GM12878 (cell line): ENCODE data around the gene ZFPM1. TPM values are rescaled to one million over a fixed set of nuclear protein-coding genes. Genes with fewer than 3 reads are reported as not detected.

ENCODE experiments used
- ATAC-seq: fragments of 200-7000 bp; cut with Tn5 transposase; 3 replicates; pipeline ENCODE4 v1.9.1; 2020; ENCODE audit warnings: mild to moderate bottlenecking, moderate library complexity
- BruUV-seq: library from RNA; stranded (reverse); fragments of 400-500 nt; replicated peaks from 2 replicates; lab custom pipeline; 2021; lab: Mats Ljungman, UMichigan
- CTCF ChIA-PET: fragments of 300-600 bp; sonication (Branson Sonifier 250); formaldehyde crosslinking; extraction: SDS; loops from one replicate; lab custom pipeline; 2021; ENCODE audit warnings: inconsistent platforms; lab: Yijun Ruan, JAX
- POLR2A ChIA-PET: fragments of 350-600 bp; formaldehyde crosslinking; extraction: SDS; loops from one replicate; lab custom pipeline; 2021; ENCODE audit warnings: inconsistent platforms; lab: Charles Lee
- RAD21 ChIA-PET: fragments of 300-600 bp; sonication (Branson Sonifier 250); formaldehyde crosslinking; loops from one replicate; lab custom pipeline; 2023; ENCODE audit warnings: antibody characterized with exemption; ENCODE audit not compliant: unreplicated experiment; lab: Charles Lee
- SMC1A ChIA-PET: fragments of 300-600 bp; sonication (Branson Sonifier 250); formaldehyde crosslinking; loops from one replicate; lab custom pipeline; 2023; ENCODE audit not compliant: unreplicated experiment, uncharacterized antibody; lab: Charles Lee
- DNase-seq: peaks from one replicate; pipeline ENCODE4 v3.0.0-alpha.2; 2011; ENCODE audit warnings: low read depth, low spot score
- FAIRE-seq: peaks from 3 replicates; lab custom pipeline; 2011; peaks lifted over from hg19 to GRCh38; lab: Jason Lieb, UNC
- H2AFZ ChIP-seq: 2 replicates; pipeline ENCODE4 v1.6.0; 2011; ENCODE audit warnings: low read depth, low read length, control low read depth; ENCODE audit not compliant: control insufficient read depth
- H3K27ac ChIP-seq: 2 replicates; pipeline ENCODE4 v1.5.1; 2011; ENCODE audit warnings: control low read depth; ENCODE audit not compliant: control insufficient read depth, insufficient read depth
- H3K27me3 ChIP-seq, 2 experiments: replicated peaks in 1 of 2; 2 replicates each; pipeline versions ENCODE4 v1.6.0 to v1.6.1; 2011; ENCODE audit warnings: low read length in 1 of 2; ENCODE audit not compliant: control insufficient read depth in 2 of 2, insufficient read depth in 2 of 2
- H3K36me3 ChIP-seq, 2 experiments: 2 replicates each; pipeline ENCODE4 v1.5.1; 2011; ENCODE audit warnings: low read length in 1 of 2; ENCODE audit not compliant: control insufficient read depth in 2 of 2, insufficient read depth in 2 of 2
- H3K4me1 ChIP-seq: 2 replicates; pipeline ENCODE4 v1.6.1; 2011; ENCODE audit warnings: mild to moderate bottlenecking, low read length, moderate library complexity, mixed read lengths; ENCODE audit not compliant: control insufficient read depth, insufficient read depth
- H3K4me2 ChIP-seq: 2 replicates; pipeline ENCODE4 v1.6.0; 2011; ENCODE audit warnings: control low read depth; ENCODE audit not compliant: control insufficient read depth, insufficient read depth
- H3K4me3 ChIP-seq: fragments of 200-600 bp; sonication (generic); 2 replicates; pipeline ENCODE4 v1.5.1; 2016
- H3K79me2 ChIP-seq: 2 replicates; pipeline ENCODE4 v1.6.0; 2011; ENCODE audit warnings: low read length; ENCODE audit not compliant: control insufficient read depth, insufficient read depth
- H3K9ac ChIP-seq: 2 replicates; pipeline ENCODE4 v1.8.0; 2011; ENCODE audit warnings: low read length, control low read depth, mixed read lengths; ENCODE audit not compliant: control insufficient read depth, insufficient read depth
- H3K9me3 ChIP-seq: replicated peaks from 3 replicates; pipeline ENCODE4 v1.5.1; 2011; ENCODE audit warnings: mild to moderate bottlenecking, low read length; ENCODE audit not compliant: control insufficient read depth, insufficient read depth
- H4K20me1 ChIP-seq: 2 replicates; pipeline ENCODE4 v1.6.0; 2011; ENCODE audit not compliant: control insufficient read depth, insufficient read depth
- CBX3 ChIP-seq: fragments of 200-600 bp; sonication (generic); IDR thresholded peaks from 2 replicates; pipeline ENCODE4 v1.6.1; 2016; ENCODE audit warnings: low read depth, borderline replicate concordance
- DPF2 ChIP-seq: fragments of 450-650 bp; IDR thresholded peaks from 2 replicates; pipeline ENCODE4 v1.6.1; 2017; ENCODE audit warnings: mild to moderate bottlenecking
- FOXK2 ChIP-seq: fragments of 450-650 bp; IDR thresholded peaks from 2 replicates; pipeline ENCODE4 v1.6.1; 2017; ENCODE audit warnings: mild to moderate bottlenecking, moderate library complexity
- GATAD2B ChIP-seq: fragments of 450-650 bp; conservative IDR thresholded peaks from 2 replicates; pipeline ENCODE4 v1.6.1; 2017; ENCODE audit warnings: low read depth, mild to moderate bottlenecking, moderate library complexity
- PAX8 ChIP-seq: fragments of 450-650 bp; IDR thresholded peaks from 2 replicates; pipeline ENCODE4 v1.6.1; 2017; ENCODE audit warnings: mild to moderate bottlenecking, moderate library complexity
- RUNX3 ChIP-seq: IDR thresholded peaks from 2 replicates; pipeline ENCODE4 v1.6.1; 2012; ENCODE audit warnings: low read length, inconsistent platforms
- SMC3 ChIP-seq: IDR thresholded peaks from 2 replicates; pipeline ENCODE4 v1.6.1; 2011; ENCODE audit warnings: low read length, improper control_type of control experiment, borderline replicate concordance
- SPI1 ChIP-seq: IDR thresholded peaks from 2 replicates; pipeline ENCODE4 v1.6.1; 2011; ENCODE audit warnings: low read depth, mild to moderate bottlenecking, low read length, moderate library complexity, borderline replicate concordance; ENCODE audit not compliant: insufficient read depth
- SRF ChIP-seq, 2 experiments: IDR thresholded peaks; 2 replicates each; pipeline ENCODE4 v1.6.1; 2011; ENCODE audit warnings: low read depth in 2 of 2, low read length in 2 of 2, mild to moderate bottlenecking in 1 of 2, moderate library complexity in 1 of 2
- TARDBP ChIP-seq: IDR thresholded peaks from 2 replicates; pipeline ENCODE4 v1.6.1; 2016; ENCODE audit warnings: borderline replicate concordance
- WRNIP1 ChIP-seq: IDR thresholded peaks from 2 replicates; pipeline ENCODE4 v1.6.1; 2011; ENCODE audit warnings: low read depth, low read length, improper control_type of control experiment, borderline replicate concordance
- ZBED1 ChIP-seq: IDR thresholded peaks from 2 replicates; pipeline ENCODE4 v1.6.1; 2016; ENCODE audit warnings: borderline replicate concordance
- ZNF24 ChIP-seq: fragments of 450-650 bp; IDR thresholded peaks from 2 replicates; pipeline ENCODE4 v1.6.1; 2017; ENCODE audit warnings: antibody characterized with exemption, mild to moderate bottlenecking
- WGBS: methylation state at CpG from one replicate; pipeline ENCODE4 v1.1.6; 2016; ENCODE audit warnings: low lambda C conversion rate; ENCODE audit not compliant: insufficient replicate concordance, insufficient coverage; ENCODE audit errors: missing lambda C conversion rate; 5-methylcytosine and 5-hydroxymethylcytosine counted together
- in situ Hi-C: fragments of 300-500 bp; cut with MboI; formaldehyde crosslinking; loops from 9 replicates; pipeline ENCODE4 v1.14.3; 2018; ENCODE audit warnings: mixed read lengths
- intact Hi-C: fragments of 100-400 bp; cut with micrococcal nuclease; formaldehyde crosslinking; loops from one replicate; pipeline ENCODE4 v1.14.2; 2022; ENCODE audit not compliant: unreplicated experiment
- polyA plus RNA-seq, 11 experiments: library from polyadenylated mRNA; depleted of rRNA in 4 of 11; unstranded in 6 of 11; stranded (reverse) in 5 of 11; fragments of >200 nt; fragmentation: Nextera tagmentation in 4 of 11; fragmentation: Illumina TruSeq in 1 of 11; extraction: Ambion mirVana in 4 of 11; extraction: Trizol in 1 of 11; gene quantifications; 1 replicate in 1 of 11; 2 replicates in 10 of 11; pipeline versions ENCODE4 v1.2.1 to v1.2.3, GENCODE V29; 2011 to 2016; ENCODE audit warnings: inconsistent platforms in 2 of 11, missing spikeins in 2 of 11, low read depth in 1 of 11
- total RNA-seq, 4 experiments: library from RNA; depleted of rRNA in 3 of 4; stranded (reverse); fragments of >200 nt in 3 of 4; fragmentation: Illumina TruSeq in 1 of 4; extraction: Trizol in 1 of 4; gene quantifications; 2 replicates each; pipeline versions ENCODE4 v1.2.1 to v1.2.3, GENCODE V29; 2013 to 2021
- TF ChIP-seq, protein P1 (sequence below): fragments of 450-650 bp; IDR thresholded peaks from 2 replicates; pipeline ENCODE4 v1.6.1; 2017; ENCODE audit warnings: low read depth, mild to moderate bottlenecking, moderate library complexity
- TF ChIP-seq, protein P2 (sequence below): fragments of 450-650 bp; IDR thresholded peaks from 2 replicates; pipeline ENCODE4 v1.6.1; 2017; ENCODE audit warnings: mild to moderate bottlenecking, moderate library complexity
- TF ChIP-seq, protein P3 (sequence below): IDR thresholded peaks from 2 replicates; pipeline ENCODE4 v1.6.1; 2012; ENCODE audit warnings: low read length, inconsistent platforms
- TF ChIP-seq, protein P4 (sequence below): fragments of 450-650 bp; IDR thresholded peaks from 2 replicates; pipeline ENCODE4 v1.6.1; 2017; ENCODE audit warnings: antibody characterized with exemption, mild to moderate bottlenecking, moderate library complexity

ZFPM1 gene
- total and polyA plus RNA-seq, 10 of the 15 experiments (the other 5 are each of a cell fraction or from before 2014, with no cell fraction given): 0.02 to 5.1 (median 0.30) TPM

DNA sequence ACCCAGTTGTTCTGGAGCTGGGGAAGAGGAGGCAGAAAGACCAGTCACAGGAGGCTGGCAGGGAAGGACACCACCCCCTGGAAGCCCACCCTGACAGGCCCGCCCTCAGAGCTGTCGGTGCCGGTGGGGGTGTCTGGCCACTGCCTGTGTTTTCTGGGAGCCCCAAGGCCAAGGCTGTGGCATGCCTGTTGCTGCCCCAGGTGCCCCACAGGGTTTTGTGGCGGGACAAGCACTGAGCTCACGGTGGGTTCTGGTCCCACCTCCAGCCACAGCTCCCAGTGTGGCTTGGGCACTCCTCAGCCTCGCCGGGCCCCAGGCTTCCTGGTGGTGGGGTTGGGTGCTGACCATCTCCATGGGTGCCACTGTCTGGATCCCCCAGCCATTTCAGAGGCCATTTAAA, 58.0 kb downstream of the ZFPM1 start:
- CTCF ChIA-PET: no interaction called here

More for the DNA sequence above, 58.0 kb downstream of the ZFPM1 start:
- Histone ChIP-seq H2AFZ (no peak overlapping the region), H4K20me1 (no peaks in the 10 kb centered on the region), H3K36me3 (no peaks in the 10 kb centered on the region), H3K79me2 (no peaks in the 10 kb centered on the region), H3K9ac (no peak overlapping the region), H3K4me1 (no peaks in the 10 kb centered on the region), H3K27ac (no peak overlapping the region), H3K27me3 (no peaks in the 10 kb centered on the region), H3K9me3 (no peaks in the 10 kb centered on the region), H3K4me2 (no peak overlapping the region), H3K4me3 (no peak overlapping the region)
- in situ Hi-C loops: no loop called here
- no peak for DNase-seq
- 69% methylated on average over 7 of the region's 7 CpGs for WGBS
- SMC1A ChIA-PET: no interaction called here
- RAD21 ChIA-PET: no interaction called here
- intact Hi-C loops: no loop called here
- POLR2A ChIA-PET: no interaction called here
- FAIRE-seq: no peak
- ATAC-seq: no peak
- BruUV-seq: no TSS peak
- TF ChIP-seq TARDBP (no peak), ZBED1 (no peak), CBX3 (no peak), PAX8 (no peak), SMC3 (no peak), GATAD2B (no peak), WRNIP1 (no peak), ZNF24 (no peak), SPI1 (no peak), FOXK2 (no peak), RUNX3 (no peak), SRF (IDR thresholded peaks at IDR 0.05; ENCODE audit: low read depth in 2 of 2, low read length in 2 of 2) (no peak), DPF2 (no peak)
- TF ChIP-seq, protein P1, sequence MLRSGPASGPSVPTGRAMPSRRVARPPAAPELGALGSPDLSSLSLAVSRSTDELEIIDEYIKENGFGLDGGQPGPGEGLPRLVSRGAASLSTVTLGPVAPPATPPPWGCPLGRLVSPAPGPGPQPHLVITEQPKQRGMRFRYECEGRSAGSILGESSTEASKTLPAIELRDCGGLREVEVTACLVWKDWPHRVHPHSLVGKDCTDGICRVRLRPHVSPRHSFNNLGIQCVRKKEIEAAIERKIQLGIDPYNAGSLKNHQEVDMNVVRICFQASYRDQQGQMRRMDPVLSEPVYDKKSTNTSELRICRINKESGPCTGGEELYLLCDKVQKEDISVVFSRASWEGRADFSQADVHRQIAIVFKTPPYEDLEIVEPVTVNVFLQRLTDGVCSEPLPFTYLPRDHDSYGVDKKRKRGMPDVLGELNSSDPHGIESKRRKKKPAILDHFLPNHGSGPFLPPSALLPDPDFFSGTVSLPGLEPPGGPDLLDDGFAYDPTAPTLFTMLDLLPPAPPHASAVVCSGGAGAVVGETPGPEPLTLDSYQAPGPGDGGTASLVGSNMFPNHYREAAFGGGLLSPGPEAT: no peak
- TF ChIP-seq, protein P2, sequence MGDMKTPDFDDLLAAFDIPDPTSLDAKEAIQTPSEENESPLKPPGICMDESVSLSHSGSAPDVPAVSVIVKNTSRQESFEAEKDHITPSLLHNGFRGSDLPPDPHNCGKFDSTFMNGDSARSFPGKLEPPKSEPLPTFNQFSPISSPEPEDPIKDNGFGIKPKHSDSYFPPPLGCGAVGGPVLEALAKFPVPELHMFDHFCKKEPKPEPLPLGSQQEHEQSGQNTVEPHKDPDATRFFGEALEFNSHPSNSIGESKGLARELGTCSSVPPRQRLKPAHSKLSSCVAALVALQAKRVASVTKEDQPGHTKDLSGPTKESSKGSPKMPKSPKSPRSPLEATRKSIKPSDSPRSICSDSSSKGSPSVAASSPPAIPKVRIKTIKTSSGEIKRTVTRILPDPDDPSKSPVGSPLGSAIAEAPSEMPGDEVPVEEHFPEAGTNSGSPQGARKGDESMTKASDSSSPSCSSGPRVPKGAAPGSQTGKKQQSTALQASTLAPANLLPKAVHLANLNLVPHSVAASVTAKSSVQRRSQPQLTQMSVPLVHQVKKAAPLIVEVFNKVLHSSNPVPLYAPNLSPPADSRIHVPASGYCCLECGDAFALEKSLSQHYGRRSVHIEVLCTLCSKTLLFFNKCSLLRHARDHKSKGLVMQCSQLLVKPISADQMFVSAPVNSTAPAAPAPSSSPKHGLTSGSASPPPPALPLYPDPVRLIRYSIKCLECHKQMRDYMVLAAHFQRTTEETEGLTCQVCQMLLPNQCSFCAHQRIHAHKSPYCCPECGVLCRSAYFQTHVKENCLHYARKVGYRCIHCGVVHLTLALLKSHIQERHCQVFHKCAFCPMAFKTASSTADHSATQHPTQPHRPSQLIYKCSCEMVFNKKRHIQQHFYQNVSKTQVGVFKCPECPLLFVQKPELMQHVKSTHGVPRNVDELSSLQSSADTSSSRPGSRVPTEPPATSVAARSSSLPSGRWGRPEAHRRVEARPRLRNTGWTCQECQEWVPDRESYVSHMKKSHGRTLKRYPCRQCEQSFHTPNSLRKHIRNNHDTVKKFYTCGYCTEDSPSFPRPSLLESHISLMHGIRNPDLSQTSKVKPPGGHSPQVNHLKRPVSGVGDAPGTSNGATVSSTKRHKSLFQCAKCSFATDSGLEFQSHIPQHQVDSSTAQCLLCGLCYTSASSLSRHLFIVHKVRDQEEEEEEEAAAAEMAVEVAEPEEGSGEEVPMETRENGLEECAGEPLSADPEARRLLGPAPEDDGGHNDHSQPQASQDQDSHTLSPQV: no peak
- TF ChIP-seq, protein P3, sequence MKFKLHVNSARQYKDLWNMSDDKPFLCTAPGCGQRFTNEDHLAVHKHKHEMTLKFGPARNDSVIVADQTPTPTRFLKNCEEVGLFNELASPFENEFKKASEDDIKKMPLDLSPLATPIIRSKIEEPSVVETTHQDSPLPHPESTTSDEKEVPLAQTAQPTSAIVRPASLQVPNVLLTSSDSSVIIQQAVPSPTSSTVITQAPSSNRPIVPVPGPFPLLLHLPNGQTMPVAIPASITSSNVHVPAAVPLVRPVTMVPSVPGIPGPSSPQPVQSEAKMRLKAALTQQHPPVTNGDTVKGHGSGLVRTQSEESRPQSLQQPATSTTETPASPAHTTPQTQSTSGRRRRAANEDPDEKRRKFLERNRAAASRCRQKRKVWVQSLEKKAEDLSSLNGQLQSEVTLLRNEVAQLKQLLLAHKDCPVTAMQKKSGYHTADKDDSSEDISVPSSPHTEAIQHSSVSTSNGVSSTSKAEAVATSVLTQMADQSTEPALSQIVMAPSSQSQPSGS: no peak
- TF ChIP-seq, protein P4, sequence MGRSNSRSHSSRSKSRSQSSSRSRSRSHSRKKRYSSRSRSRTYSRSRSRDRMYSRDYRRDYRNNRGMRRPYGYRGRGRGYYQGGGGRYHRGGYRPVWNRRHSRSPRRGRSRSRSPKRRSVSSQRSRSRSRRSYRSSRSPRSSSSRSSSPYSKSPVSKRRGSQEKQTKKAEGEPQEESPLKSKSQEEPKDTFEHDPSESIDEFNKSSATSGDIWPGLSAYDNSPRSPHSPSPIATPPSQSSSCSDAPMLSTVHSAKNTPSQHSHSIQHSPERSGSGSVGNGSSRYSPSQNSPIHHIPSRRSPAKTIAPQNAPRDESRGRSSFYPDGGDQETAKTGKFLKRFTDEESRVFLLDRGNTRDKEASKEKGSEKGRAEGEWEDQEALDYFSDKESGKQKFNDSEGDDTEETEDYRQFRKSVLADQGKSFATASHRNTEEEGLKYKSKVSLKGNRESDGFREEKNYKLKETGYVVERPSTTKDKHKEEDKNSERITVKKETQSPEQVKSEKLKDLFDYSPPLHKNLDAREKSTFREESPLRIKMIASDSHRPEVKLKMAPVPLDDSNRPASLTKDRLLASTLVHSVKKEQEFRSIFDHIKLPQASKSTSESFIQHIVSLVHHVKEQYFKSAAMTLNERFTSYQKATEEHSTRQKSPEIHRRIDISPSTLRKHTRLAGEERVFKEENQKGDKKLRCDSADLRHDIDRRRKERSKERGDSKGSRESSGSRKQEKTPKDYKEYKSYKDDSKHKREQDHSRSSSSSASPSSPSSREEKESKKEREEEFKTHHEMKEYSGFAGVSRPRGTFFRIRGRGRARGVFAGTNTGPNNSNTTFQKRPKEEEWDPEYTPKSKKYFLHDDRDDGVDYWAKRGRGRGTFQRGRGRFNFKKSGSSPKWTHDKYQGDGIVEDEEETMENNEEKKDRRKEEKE: no peak
